GM21528 (cell line): ENCODE data around the gene SPATA2L.

ENCODE experiments used
- ATAC-seq: cut with Tn5 transposase; IDR thresholded peaks from one replicate; pipeline ENCODE4 v1.9.1; 2021; ENCODE audit warnings: mild to moderate bottlenecking, moderate library complexity; ENCODE audit not compliant: unreplicated experiment, low FRiP score

The SPATA2L gene

GRCh38 chr16:89661215-89661614, 40.3 kb downstream of the SPATA2L start:
- ATAC-seq, result no peak

- ATAC-seq, result no peak
Measured at GRCh38 chr16:89660146-89660545, 41.4 kb downstream of the SPATA2L start.

GRCh38 chr16:89658221-89658879, 43.2 kb downstream of the SPATA2L start:
- no peak for ATAC-seq

- peak; percentile 88 for ATAC-seq
Measured at GRCh38 chr16:89657442-89658220, 43.9 kb downstream of the SPATA2L start, which contains the start of the genes CHMP1A and SPATA33. Gene CHMP1A, minus strand, starts transcription at chr16:89657708. Its CDS starts 120 bp downstream, at chr16:89657588. Gene SPATA33, plus strand, starts transcription at chr16:89657836. Its CDS starts 76 bp downstream, at chr16:89657912.

- ATAC-seq, result no peak
Measured at GRCh38 chr16:89656435-89657121, 44.9 kb downstream of the SPATA2L start.

GRCh38 chr16:89655062-89655643, 46.4 kb downstream of the SPATA2L start:
- ATAC-seq, result no peak

GRCh38 chr16:89653656-89654295, 47.7 kb downstream of the SPATA2L start:
- no peak for ATAC-seq

- no peak for ATAC-seq
Measured at GRCh38 chr16:89651584-89651983, 49.9 kb downstream of the SPATA2L start.

GRCh38 chr16:89646906-89647305, 54.6 kb downstream of the SPATA2L start:
- ATAC-seq, result no peak
